Caco-2 (cell line): Measurements from ENCODE around the gene IFIT1. TPM values are rescaled to one million over a fixed set of nuclear protein-coding genes. Genes with fewer than 3 reads are reported as not detected.
A peak's percentile ranks its signal among the peaks of the same experiment; 100 is the strongest.
"Not testable (repeated sequence)": the region's sequence is repeated elsewhere in the genome, so short reads cannot be mapped to it uniquely, and the experiment has no call there.

Experiments used
- BruUV-seq: library from RNA; stranded (reverse); fragments of 400-500 nt; replicated peaks from 2 replicates; lab custom pipeline; 2021; lab: Mats Ljungman, UMichigan
- CTCF ChIA-PET: fragments of 300-600 bp; sonication (Branson Sonifier 250); formaldehyde crosslinking; loops from one replicate; lab custom pipeline; 2022; ENCODE audit warnings: antibody characterized with exemption; lab: Charles Lee
- POLR2A ChIA-PET: fragments of 300-600 bp; sonication (Branson Sonifier 250); formaldehyde crosslinking; loops from one replicate; lab custom pipeline; 2022; ENCODE audit warnings: antibody characterized with exemption; lab: Charles Lee
- DNase-seq, 2 experiments: peaks; one replicate each; pipeline versions ENCODE4 v3.0.0 to v3.0.0-alpha.2; 2020 to 2022
- H3K27me3 ChIP-seq: replicated peaks from 2 replicates; pipeline ENCODE4 v1.6.0; 2011; ENCODE audit warnings: low read length; ENCODE audit not compliant: control insufficient read depth, insufficient read depth
- H3K36me3 ChIP-seq: 2 replicates; pipeline ENCODE4 v1.5.1; 2011; ENCODE audit warnings: low read length; ENCODE audit not compliant: control insufficient read depth, insufficient read depth
- H3K4me1 ChIP-seq: fragments of 250-450 bp; sonication (Bioruptor Pico); 2 replicates; pipeline ENCODE4 v1.5.1; 2020; ENCODE audit warnings: mild to moderate bottlenecking
- H3K4me3 ChIP-seq: 2 replicates; pipeline ENCODE4 v1.5.1; 2011; ENCODE audit warnings: low read depth, mild to moderate bottlenecking, control low read depth, low read length
- H3K9me3 ChIP-seq: fragments of 250-450 bp; sonication (Bioruptor Pico); 2 replicates; pipeline ENCODE4 v1.5.1; 2020; ENCODE audit warnings: mild to moderate bottlenecking, moderate library complexity
- H3K27ac Mint-ChIP-seq: one replicate; pipeline ENCODE4 v1.8.0; 2022; ENCODE audit warnings: mixed read lengths; ENCODE audit not compliant: unreplicated experiment
- H3K27me3 Mint-ChIP-seq: one replicate; pipeline ENCODE4 v1.8.0; 2022; ENCODE audit warnings: mixed read lengths; ENCODE audit not compliant: insufficient read depth, unreplicated experiment
- H3K36me3 Mint-ChIP-seq: one replicate; pipeline ENCODE4 v1.8.0; 2022; ENCODE audit warnings: mild to moderate bottlenecking, mixed read lengths; ENCODE audit not compliant: insufficient read depth, unreplicated experiment
- H3K4me1 Mint-ChIP-seq: one replicate; pipeline ENCODE4 v1.8.0; 2022; ENCODE audit warnings: low read depth, mixed read lengths; ENCODE audit not compliant: unreplicated experiment
- H3K4me3 Mint-ChIP-seq: one replicate; pipeline ENCODE4 v1.8.0; 2022; ENCODE audit warnings: mild to moderate bottlenecking, moderate library complexity, mixed read lengths; ENCODE audit not compliant: unreplicated experiment
- H3K9me3 Mint-ChIP-seq: one replicate; pipeline ENCODE4 v1.8.0; 2022; ENCODE audit warnings: mixed read lengths; ENCODE audit not compliant: unreplicated experiment
- CTCF ChIP-seq, 2 experiments: fragments of 200-600 bp in 1 of 2; IDR thresholded peaks; 1 replicate in 1 of 2; 2 replicates in 1 of 2; pipeline versions ENCODE4 v1.5.1 to v1.8.0; 2011 to 2022; ENCODE audit warnings: antibody characterized with exemption in 1 of 2, control low read depth in 1 of 2, inconsistent platforms in 1 of 2, low read depth in 1 of 2, low read length in 1 of 2, mild to moderate bottlenecking in 1 of 2, moderate library complexity in 1 of 2; ENCODE audit not compliant: insufficient read depth in 1 of 2, severe bottlenecking in 1 of 2, unreplicated experiment in 1 of 2
- intact Hi-C: fragments of 100-400 bp; cut with micrococcal nuclease; formaldehyde crosslinking; loops from one replicate; pipeline ENCODE4 v1.10.0; 2022; ENCODE audit not compliant: unreplicated experiment
- total RNA-seq: library from RNA; stranded (reverse); gene quantifications from 2 replicates; pipeline ENCODE4 v1.2.3, GENCODE V29; 2022

IFIT1 gene
- total RNA-seq, 1 experiment from 2014 or later = 5.4 TPM

- H3K27me3 Mint-ChIP-seq, H3K4me3 ChIP-seq, H3K9me3 ChIP-seq, H3K4me3 Mint-ChIP-seq, DNase-seq, H3K4me1 Mint-ChIP-seq, POLR2A ChIA-PET, intact Hi-C loops, H3K27ac Mint-ChIP-seq, H3K4me1 ChIP-seq, H3K36me3 ChIP-seq, H3K36me3 Mint-ChIP-seq, H3K9me3 Mint-ChIP-seq, BruUV-seq, H3K27me3 ChIP-seq, CTCF ChIA-PET: not testable (repeated sequence)
Measured at GRCh38 chr10:89412276-89412675, 19.9 kb downstream of the IFIT1 start.

- Mint-ChIP-seq H3K36me3 (no peaks in the 10 kb centered on the region), H3K4me1 (no peaks in the 10 kb centered on the region), H3K4me3 (peak overlapping the region; percentile 77), H3K27me3 (no peaks in the 10 kb centered on the region), H3K9me3 (no peaks in the 10 kb centered on the region), H3K27ac (peak overlapping the region; percentile 14)
- no peaks in the 10 kb centered on the region for H3K27me3 ChIP-seq
- no peak overlapping the region for H3K4me3 ChIP-seq
- POLR2A ChIA-PET = no interaction called here
- CTCF ChIA-PET = no interaction called here
- no peaks in the 10 kb centered on the region for H3K9me3 ChIP-seq
- intact Hi-C loops = no loop called here
- DNase-seq = no peak
- no peak for TF ChIP-seq CTCF (IDR thresholded peaks at IDR 0.05; ENCODE audit: insufficient read depth in 1 of 2, low read depth in 1 of 2, low read length in 1 of 2, severe bottlenecking in 1 of 2, unreplicated experiment in 1 of 2)
- no peaks in the 10 kb centered on the region for H3K36me3 ChIP-seq
- peaks cover 4% of the 10 kb centered on the region; the same call in 1 of the 2 replicates for H3K4me1 ChIP-seq
- BruUV-seq = no TSS peak
Measured at GRCh38 chr10:89413398-89413912, 21.0 kb downstream of the IFIT1 start.

- Histone ChIP-seq H3K36me3 (no peaks in the 10 kb centered on the region), H3K27me3 (no peaks in the 10 kb centered on the region), H3K9me3 (no peaks in the 10 kb centered on the region), H3K4me3 (peak within 1 kb of the TSS; percentile 53), H3K4me1 (peaks cover 4% of the 10 kb centered on the region; the same call in 1 of the 2 replicates)
- no peaks in the 10 kb centered on the region for H3K4me1 Mint-ChIP-seq
- no peaks in the 10 kb centered on the region for H3K27me3 Mint-ChIP-seq
- DNase-seq = peak; percentile 44 to 68
- no peaks in the 10 kb centered on the region for H3K36me3 Mint-ChIP-seq
- peak within 1 kb of the TSS; percentile 26 for H3K27ac Mint-ChIP-seq
- CTCF ChIA-PET = interaction anchor here (1.0 kb wide), 1 partner anchor 10 kb away, joined by 4 read pairs; no protein-coding TSS in a partner anchor
- no peak for TF ChIP-seq CTCF (IDR thresholded peaks at IDR 0.05; ENCODE audit: insufficient read depth in 1 of 2, low read depth in 1 of 2, low read length in 1 of 2, severe bottlenecking in 1 of 2, unreplicated experiment in 1 of 2)
- H3K4me3 Mint-ChIP-seq = peak within 1 kb of the TSS; percentile 77
- no peaks in the 10 kb centered on the region for H3K9me3 Mint-ChIP-seq
- intact Hi-C loops = loop anchor here (1.0 kb wide), 1 partner anchor 21 kb away; no protein-coding TSS in a partner anchor
- POLR2A ChIA-PET = interaction anchor here (0.6 to 0.7 kb wide), 2 partner anchors 139 to 314 kb away, joined by 3 read pairs; no protein-coding TSS in a partner anchor
- BruUV-seq = TSS peak; percentile 94
Measured at GRCh38 chr10:89414146-89414878, 21.9 kb downstream of the IFIT1 start, which contains the start of gene IFIT5. TSS of gene IFIT5 (plus strand) at chr10:89414568. CDS start at chr10:89414799, 231 bp downstream.
